DMS79 (cell line): ENCODE data around the gene GPSM3.

Experiments
- DNase-seq: peaks from one replicate; lab custom pipeline; 2025; lab: John Stamatoyannopoulos, UW

Gene GPSM3

DNA sequence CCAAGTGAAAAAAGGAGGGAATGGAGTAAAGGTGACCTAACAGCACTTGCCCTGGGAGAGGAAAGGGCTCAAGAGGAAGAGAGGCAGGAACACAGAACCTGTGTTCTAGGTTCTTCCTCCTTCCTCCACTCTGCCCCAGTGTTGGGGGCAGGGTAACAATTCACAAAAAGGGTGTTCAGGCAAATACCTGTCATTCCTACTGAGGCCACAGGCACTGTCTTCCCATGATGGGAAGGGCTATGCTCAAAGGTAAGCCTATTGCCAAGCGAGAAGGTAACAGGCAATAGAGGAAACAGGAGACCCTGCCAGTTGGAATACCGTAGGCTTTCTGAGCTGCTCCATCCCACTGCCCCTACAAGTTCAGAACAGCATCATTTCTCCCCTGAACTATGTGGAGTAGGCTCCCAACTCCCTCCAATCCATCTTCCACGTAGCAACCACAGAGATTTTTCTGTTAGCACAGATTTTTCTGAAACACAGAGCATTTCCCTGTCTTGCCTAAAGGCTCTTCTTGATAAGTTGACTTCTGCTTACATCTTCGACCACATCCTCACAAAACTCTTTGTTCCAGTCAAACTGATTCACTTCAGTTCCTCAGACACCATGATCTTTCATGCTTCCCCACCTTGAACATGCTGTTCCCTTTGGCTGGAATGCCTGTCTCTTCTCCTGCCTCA is 19.3 kb downstream of the GPSM3 start:
- DNase-seq = no peak

DNA sequence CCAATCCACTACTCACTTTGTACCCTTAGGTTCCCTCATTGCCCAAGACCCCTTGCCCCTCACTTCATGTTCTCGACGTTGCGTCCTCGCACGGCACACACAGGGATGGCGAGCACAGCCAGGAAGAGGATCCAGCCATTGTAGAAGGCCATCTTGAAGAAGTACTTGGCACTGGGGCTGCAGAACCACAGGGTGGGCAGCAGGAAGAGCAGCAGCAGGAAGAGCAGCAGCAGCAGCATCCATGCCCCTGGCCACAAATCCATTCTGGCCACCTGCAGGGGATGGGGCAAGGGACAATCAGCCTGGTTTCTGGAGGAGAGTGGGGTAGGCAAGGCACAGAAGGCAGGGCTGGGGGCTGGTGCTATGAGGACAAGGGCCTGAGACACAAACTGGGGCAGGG is 21.2 kb downstream of the GPSM3 start:
- DNase-seq = no peak

DNA sequence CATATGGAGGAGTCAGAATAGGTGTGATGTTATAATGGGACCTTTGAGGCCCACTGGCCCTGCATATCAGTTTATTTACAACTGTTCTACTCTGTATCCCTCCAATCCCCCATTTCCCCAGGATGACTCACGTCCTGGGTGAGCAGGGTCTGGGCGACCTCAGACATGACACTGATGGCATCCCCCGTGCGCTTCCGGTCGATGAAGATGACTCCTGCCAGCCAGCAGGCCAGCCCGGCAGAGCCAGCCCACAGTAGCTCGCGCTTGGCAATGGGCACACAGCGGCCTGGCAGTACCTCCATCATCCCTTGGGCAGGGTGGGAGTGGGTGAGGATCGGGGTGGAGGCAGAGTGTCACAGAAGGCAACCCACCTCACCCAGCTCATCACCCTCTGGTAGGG is 22.1 kb downstream of the GPSM3 start:
- DNase-seq = no peak

DNA sequence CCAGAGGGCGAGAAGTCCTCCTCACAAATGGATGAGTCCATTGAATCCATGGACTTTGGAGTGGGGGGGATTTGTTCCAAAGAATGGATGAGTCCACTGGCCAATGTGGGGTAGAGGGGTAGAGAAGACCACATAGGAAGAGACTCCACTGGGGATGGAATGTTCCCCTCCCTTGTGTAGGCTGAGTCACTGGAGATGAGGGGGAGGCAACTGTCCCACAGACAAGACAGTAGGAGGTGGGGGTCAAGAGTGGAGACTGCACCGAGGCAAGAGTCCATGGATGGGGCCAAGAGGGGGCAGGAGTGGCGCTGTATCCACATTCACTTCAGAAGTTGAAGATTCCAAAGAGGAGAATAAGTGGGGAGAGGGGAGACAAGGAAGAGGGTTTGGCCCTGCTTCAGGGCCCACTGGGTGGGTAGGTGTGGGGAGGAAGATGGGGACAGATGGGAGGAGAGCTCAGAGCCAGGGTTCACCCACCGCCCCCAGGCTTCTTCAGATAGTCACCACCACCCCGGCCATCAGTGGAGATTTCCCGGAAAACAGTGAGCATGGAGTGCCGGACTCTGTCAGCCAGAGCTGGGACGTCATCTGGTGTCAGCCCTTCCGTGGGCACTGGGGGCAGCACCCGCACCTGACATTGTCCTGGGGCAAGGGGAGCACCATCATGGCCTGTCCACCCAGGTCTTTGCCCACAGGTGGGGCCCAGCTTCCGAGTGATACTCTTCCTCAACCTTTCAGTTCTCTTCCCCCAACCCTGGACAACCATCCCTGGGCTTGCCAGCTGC is 23.4 kb downstream of the GPSM3 start:
- DNase-seq = no peak

DNA sequence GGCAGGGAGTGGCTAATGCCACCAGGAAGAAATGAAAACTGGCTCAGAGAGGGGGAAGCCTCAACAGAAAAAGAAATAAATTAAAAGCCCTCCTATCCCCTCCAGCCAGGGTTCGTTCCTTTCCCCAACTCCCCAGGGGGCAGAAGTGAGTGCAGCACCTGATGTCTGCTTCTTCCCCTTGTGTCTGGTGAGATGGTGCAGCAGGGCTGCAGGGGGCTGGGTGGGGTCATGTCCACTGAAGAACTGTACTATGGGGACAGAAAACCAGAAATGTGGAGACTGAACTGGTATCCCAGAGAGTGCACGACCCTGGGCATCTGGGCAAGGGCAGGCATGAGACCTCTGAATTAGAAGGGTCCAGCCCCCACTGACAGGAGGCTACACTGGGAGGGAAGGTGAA is 24.1 kb downstream of the GPSM3 start:
- DNase-seq = no peak

DNA sequence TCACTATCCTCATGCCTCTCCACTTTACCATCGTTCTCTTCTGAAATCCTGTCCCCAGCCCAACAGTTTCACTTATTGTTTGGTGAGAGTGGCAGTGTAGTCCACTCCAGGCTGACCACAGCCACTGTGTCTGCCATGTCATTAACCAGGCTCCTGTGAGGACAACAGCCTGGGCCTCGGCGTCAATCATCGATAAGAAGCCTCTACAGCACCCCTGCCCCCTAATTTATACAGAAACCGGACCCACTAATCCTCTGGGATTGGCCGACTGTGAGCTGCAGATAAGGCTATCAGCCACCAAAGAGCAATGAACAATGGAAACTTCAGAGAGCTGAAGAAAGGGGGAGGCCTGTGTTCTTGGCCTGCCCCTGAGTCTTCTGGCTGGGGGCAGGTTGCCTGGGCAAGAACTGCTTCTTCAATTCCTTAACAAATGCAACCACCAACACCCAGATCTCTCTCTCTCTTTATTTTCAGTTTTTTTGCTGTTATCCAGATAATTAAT is 24.6 kb downstream of the GPSM3 start:
- DNase-seq = no peak

DNA sequence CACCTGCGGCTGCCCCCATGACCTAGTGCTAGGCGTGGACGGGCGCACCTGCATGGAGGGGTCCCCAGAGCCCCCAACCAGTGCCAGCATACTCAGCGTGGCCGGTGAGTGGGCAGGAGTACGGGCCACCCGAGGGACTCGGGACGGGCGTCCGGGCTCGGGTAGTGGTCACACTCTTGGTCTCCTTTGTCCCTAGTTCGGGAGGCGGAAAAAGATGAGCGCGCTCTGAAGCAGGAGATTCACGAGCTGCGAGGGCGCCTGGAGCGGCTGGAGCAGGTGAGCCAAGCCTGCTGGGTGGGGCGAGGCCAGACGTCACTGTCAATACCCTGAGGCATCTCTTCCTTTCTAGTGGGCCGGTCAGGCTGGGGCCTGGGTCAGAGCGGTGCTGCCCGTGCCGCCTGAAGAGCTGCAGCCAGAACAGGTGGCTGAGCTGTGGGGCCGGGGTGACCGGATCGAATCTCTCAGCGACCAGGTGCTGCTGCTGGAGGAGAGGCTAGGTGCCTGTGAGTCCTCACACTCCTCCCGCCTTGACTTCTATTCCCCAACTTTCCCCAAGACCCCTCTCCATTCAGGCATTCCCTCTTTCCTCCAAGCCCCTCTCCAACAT is 25.2 kb downstream of the GPSM3 start:
- no peak for DNase-seq

DNA sequence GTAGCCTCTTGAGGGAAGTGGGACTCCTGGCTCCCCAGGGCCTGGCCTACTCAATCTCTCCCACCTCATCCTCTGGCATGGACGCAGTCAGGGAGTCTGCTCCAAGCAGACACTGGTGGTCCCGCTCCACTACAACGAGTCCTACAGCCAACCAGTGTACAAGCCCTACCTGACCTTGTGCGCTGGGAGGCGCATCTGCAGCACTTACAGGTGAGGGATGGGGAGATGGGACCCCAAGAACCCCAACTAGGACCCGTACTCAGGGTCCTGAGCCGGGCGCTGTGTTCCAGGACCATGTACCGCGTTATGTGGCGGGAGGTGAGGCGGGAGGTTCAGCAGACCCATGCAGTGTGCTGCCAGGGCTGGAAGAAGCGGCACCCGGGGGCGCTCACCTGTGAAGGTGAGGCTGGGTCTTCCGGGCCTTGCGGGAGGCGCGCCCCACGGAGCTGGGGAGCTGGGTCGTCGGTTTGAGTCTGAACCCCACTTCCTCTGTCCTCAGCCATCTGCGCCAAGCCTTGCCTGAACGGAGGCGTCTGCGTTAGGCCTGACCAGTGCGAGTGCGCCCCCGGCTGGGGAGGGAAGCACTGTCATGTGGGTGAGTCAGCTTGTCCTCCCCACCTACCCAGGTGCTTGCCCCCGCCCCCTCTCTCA is 25.9 kb downstream of the GPSM3 start:
- no peak for DNase-seq

DNA sequence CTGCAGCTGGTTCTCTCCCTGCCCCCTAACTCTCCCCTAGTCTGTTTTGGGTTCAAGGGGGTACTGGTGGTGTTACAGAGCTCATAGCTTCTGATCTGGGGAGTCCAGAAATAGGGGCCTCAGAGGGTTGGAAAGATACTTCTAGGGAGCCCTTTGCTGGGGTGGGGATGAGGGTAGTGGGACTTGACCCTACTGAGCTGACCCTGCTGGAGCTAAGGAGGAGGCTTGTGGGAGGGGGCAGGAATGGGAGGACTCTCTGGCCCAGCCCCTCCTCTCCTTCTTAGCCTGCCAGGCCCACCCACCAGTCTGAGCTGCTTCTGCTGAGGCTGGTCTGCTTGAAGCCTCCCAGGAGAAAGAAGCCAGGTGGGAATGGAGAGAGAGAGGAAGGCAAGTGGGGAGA is 28.1 kb downstream of the GPSM3 start, which contains the start of gene EGFL8:
TSS of gene EGFL8 (plus strand) at position 301 of the 400 bp plus-strand sequence. CDS start 1,571 bp downstream, outside the sequence.
- DNase-seq = no peak

DNA sequence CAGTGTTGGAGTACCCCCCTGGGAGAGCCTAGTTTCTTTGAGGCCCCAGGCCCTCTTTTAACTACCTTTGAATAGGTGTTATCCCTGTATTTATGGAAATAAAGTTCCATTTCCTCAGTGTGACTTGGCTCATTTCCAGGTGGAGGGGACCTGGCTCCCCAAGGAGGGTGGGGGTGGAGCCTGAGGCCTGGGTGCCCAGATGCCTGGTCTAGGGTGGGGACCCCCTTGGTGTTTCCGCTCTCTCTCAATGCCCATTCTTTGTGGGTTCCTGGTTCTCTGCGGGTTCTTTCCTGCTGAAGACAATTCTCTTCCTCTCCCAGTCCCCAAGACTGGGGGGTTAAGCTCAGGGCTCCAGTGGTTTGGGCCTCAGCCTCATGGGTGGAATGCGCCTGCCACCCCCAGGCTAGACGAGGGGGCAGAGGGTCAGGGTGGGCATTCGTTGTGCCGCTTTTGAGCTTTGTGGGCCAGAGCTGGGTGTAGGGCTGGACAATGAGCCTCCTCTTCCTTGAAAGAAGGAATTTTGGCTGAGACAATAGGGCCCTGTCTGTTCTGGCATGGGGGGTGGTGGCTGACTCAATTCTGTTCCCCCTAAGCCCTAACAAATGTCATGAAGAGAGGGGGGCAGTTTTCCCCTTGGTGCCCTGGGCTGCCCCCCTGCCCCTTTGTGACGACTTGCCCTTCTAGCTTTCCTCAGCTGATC is 28.7 kb downstream of the GPSM3 start:
- DNase-seq = no peak

DNA sequence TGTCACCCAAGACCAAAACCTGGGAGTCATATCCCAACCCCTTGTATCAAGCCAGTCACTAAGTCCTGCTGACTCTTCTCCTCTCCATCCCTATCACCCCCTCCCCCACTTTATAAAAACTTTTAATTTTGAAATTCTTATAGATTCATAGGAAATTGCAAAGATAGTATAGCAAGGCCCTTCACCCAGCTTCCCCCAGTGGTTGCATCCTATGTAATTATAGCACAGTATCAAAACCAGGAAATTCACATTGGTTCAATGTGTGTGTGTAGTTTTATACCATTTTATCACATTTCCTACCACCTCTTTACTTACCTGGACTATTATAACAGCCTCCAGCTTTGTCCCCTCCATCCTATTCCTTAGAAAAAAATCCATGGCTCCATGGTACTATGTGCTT is 34.4 kb downstream of the GPSM3 start:
- DNase-seq = no peak

DNA sequence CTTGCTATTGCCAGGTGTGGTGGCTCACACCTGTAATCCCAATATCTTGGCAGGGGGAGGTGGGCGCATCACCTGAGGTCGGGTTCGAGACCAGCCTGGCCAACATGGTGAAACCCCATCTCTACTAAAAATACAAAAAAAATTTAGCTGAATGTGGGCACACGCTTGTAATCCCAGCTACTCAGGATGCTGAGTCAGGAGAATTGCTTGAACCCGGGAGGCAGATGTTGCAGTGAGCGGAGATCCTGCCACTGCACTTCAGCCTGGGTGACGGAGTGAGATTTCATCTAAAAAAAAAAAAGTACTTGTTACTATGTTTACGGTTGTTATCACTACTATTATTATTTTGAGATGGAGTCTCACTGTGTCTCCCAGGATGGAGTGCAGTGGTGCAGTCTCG is 35.6 kb downstream of the GPSM3 start:
- no peak for DNase-seq

DNA sequence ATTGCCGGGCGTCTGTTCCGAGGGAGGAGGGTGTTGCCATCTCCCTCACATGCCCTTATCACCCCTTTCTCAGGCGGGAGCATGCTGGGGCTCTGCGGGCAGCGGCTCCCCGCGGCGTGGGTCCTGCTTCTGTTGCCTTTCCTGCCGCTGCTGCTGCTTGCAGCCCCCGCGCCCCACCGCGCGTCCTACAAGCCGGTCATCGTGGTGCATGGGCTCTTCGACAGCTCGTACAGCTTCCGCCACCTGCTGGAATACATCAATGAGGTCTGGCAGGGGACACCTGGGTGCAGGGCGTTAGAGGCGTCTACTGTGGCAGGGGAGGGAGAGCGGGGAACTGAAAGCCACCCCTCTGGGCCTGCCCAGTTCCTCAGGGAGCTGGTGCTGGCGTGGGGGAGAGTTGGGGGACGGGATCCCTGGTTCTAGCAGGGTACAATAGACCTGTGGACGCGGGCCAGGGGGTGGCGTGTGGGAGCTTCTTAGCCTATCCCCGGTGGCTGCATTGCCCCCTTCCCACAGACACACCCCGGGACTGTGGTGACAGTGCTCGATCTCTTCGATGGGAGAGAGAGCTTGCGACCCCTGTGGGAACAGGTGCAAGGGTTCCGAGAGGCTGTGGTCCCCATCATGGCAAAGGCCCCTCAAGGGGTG is 37.8 kb downstream of the GPSM3 start:
- DNase-seq = peak; percentile 47

DNA sequence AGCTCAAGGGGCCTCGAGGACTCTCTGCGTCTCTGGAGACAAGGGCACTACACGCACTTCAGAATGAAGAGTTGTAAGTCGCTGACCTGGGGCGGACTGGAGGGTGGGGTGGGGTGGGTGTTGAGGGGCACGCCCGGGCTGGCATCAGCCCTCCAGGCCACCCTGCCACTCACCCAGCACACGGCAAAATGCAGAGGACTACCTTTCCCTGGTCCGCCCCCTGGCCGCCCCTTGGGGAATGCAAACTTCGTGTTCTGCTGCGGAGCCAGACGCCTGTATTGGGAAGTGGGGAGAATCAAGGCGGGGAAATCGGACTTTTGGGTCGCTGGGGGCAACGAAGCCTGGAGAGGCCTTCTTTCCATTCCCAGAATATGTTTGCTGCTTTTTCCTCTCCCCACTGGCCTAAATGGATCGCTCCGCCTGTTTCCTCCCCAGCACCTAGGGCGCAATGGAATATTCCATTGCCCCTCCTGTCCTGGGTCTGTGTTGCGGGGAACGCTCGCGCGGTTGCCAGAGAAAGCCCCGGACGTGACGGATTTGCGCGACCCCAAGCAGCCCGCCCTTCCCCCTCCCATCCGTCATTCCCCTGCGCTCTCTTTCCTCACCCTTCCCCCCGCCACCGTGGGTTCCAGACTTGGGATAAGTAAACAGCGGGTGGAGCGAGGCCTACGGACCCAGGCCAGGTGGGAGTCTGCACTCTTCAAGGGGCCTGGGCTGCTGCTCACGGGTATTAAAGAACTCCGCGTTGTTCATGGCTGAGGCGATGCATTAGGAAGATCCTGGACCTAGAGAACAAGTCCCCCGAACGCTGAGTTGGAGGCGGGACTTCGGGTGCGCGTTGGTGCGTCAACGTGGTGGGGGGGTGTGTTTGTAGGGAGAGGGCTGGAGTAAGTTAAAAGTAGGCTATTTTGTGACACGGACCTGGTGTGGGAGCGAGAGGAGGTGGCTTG is 38.6 kb downstream of the GPSM3 start, which contains the start of gene PPT2:
TSS of gene PPT2 (plus strand) at position 578 of the 950 bp plus-strand sequence. CDS start 454 bp downstream, outside the sequence.
- DNase-seq = peak; percentile 85

DNA sequence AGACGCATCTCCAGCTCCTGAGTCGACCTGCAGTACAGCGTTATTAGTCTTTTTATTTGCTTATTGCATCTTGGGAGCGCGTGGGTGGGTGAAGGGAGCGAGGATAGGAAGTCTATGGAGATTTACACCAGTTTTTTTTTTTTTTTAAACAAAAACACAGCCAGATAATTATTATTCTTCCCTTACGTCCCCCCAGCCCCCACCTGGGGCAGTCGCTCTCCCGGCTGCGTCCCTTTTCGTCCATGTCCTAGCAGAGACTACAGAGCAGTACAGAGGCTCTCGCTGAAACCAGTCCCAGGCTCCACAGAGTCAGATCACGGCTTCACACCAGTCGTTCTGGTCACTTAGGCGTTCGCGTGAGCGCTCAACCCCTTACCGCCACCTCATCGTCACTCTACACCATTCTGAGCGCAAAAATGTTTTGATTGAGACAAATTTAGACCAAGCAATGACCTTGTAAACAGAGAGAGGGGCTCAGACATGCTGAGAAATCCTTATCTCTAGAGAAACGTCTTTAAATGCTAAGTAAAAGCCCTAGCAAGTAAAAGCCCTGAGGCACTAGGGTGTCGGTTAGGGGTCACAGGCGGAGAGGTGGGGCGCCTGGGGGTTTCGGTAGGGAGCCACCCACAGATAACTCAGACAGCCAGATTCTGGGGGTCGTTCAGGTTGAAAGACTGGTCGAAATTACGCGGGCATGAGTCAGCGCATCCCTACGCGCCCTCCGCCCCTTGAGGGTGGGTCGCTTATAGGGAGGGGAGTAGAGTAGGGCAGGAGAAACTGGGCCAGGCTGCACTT is 39.5 kb downstream of the GPSM3 start:
- DNase-seq = peak; percentile 21

DNA sequence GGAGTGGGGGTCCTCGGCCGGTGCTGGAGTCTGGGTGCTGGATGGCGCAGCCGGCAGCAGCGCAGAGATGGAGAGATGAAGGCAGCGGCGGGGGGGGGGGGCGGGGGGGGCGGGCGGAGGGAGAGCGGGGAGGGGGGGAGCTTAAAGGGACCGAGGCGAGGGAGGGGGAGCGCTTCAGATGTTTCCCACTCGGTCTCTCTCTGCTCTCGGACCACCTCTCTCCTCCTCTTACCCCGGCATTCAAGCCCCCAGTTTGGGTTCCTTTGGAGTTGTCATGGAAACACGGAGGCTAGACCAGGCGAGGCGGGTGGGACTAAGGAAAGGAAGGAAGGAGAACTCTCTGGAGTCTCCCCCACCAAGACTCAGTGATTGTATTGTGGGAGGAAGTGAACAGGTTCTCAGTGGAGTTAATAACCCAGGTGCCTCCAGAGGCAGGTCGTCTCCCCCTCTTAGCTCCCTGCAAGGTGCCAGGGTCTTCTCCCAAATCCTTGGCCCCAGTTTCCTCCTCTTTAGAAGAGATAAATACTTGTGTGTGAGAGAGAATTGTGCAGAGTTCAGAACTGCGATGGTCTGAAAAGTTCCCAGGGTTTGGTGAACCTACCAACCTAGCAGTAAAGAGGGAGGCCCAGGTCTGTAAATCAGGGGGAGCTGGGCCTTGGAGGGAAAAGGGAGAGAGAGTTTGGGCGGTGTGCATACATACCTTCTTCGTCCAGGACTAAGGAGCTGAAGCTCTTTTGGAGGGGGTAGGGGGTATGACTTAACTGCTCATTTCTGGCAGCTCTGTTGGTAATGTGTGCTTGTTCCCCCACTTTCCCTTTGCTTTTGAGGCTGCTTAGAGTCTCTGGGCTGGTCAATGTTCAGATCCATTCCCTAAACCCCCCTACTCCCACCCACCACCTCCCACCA is 40.3 kb downstream of the GPSM3 start, which contains the start of gene PRRT1:
TSS of gene PRRT1 (minus strand) at position 77 of the 906 bp plus-strand sequence. CDS start 112 bp downstream, outside the sequence.
- DNase-seq = no peak

DNA sequence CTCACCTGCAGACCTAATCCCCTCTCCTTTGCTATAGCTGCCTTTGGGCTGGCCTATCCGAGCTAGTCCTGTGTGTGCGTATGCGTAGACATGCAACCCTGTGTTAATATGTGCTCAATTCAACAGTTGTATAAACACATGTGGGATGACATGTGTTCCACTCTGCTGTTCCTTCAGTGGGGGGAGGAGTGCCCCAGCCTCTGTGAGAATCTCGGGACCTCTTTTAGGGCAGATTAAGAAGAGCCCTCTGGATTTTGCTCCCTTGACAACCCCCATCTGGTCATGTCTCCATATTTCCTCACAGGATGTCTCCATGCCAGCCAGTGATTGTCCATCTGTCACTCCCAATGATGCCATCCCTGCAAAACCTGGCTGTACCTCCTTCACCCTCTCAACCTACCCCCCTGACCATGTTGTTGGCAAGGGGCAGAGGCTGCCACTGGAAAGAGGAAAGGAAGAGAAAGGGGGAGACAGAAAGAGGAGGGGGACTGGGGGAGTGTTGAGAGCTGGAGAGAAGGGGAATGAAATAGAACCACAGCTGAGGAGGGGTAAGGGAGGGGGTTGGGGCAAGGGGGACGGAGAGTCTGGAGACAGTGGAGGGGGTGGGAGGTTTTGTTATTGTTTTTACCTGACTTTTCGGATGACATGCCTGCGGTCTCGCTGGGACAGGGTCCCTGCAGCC is 41.1 kb downstream of the GPSM3 start:
- no peak for DNase-seq
